ENCODE measurements around the gene PPP3CA. TPM values are rescaled to one million over a fixed set of nuclear protein-coding genes. Genes with fewer than 3 reads are reported as not detected.
A peak's percentile ranks its signal among the peaks of the same experiment; 100 is the strongest.

PPP3CA gene
- total RNA-seq, 2 experiments from 2014 or later = 31.1 to 33.4 TPM

DNA sequence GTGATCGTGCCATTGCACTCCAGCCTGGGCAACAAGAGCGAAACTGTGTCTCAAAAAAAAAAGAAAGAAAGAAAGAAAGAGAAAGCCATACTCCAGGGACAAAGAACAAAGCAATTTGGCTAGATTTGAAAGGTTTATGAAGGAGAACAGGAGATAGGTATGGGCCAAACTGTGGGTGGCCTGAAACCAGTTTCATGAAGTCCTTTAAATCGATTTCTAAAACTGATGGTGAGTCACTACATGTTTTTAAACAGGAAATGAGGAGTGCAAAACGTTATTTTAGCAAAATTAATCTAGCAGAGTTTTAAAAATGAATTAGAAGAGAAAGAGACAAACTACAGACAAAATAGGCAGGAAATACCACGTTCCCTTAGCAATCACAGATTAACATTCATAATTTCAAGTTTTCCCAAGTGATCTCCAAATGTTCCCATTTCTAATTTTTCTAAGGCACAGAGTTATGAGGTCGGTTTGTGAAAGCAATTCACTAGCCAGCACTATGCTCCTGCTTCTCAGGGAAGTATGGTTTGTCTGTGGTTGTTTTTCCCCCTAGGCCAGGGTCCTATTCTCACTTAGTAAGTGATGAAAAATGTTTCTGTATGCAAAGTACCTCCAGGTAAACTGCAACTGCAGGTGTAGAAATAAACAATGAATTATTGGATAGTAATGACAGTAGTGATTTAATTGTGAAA, 190.6 kb downstream of the PPP3CA start:
- peak overlapping the region; percentile 9 for H3K27ac Mint-ChIP-seq
- H3K27me3 Mint-ChIP-seq = no peaks in the 10 kb centered on the region
- no peaks in the 10 kb centered on the region for H3K9me3 Mint-ChIP-seq
- H3K4me1 Mint-ChIP-seq = peaks cover 19% of the 10 kb centered on the region
- H3K4me3 Mint-ChIP-seq = no peak overlapping the region
- ATAC-seq (ENCODE audit: low read depth) (no peak), DNase-seq (no peak)
- POLR2A ChIA-PET = no interaction called here
- H3K36me3 Mint-ChIP-seq = no peaks in the 10 kb centered on the region

- Mint-ChIP-seq H3K4me3 (no peak overlapping the region), H3K9me3 (no peaks in the 10 kb centered on the region), H3K27ac (no peak overlapping the region), H3K36me3 (no peaks in the 10 kb centered on the region), H3K27me3 (no peaks in the 10 kb centered on the region), H3K4me1 (peaks cover 19% of the 10 kb centered on the region)
- POLR2A ChIA-PET = no interaction called here
- no peak for ATAC-seq (ENCODE audit: low read depth)
- no peak for DNase-seq
These were observed 191.4 kb downstream of the PPP3CA start for GRCh38 chr4:101155945-101156344.

GRCh38 chr4:101155368-101155767, 192.0 kb downstream of the PPP3CA start:
- H3K4me1 Mint-ChIP-seq = peaks cover 19% of the 10 kb centered on the region
- H3K27me3 Mint-ChIP-seq = no peaks in the 10 kb centered on the region
- ATAC-seq (ENCODE audit: low read depth) (no peak), DNase-seq (no peak)
- H3K4me3 Mint-ChIP-seq = no peak overlapping the region
- peaks cover 2% of the 10 kb centered on the region for H3K9me3 Mint-ChIP-seq
- H3K27ac Mint-ChIP-seq = no peak overlapping the region
- POLR2A ChIA-PET = no interaction called here
- H3K36me3 Mint-ChIP-seq = no peaks in the 10 kb centered on the region

DNA sequence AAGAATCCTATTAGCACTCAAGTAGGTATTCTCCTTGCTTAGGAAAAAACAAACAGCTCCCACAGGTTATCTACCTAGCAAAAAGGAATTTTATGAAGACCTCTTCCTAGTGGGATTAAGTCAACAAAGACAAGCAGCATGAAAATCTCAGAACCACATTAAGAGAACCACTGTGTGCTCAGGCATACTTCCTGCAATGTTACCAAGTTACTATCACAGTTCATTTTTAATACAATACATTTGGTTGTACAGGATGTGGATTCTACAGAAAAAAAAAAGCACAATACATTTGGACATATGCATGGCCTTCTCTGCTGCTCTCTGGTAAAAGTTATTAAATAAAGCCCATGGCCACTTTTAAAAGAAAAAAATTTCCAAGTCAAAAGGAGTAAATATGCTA, 193.7 kb downstream of the PPP3CA start:
- Mint-ChIP-seq H3K4me3 (no peak overlapping the region), H3K27me3 (no peaks in the 10 kb centered on the region), H3K36me3 (no peaks in the 10 kb centered on the region), H3K4me1 (peaks cover 19% of the 10 kb centered on the region), H3K27ac (no peak overlapping the region), H3K9me3 (peaks cover 2% of the 10 kb centered on the region)
- no peak for ATAC-seq (ENCODE audit: low read depth)
- POLR2A ChIA-PET = no interaction called here
- DNase-seq = no peak

DNA sequence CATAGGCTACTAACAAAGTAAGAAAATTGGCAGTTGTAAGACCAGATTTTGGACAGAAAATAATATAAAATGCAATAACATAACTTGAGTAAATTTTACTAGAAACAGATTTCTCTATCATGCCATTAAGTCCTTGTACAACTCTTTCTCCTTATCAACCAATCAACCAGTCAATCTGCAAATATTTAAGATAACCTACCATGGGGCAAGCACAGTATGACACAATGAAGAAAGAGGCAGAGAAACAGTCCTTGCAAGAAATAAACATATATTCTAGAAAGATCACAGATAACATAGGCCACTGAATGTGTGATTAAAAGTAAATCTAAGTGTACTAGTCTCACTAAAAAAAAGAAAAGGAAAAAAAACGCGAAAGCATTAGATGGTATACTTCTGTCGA, 194.8 kb downstream of the PPP3CA start:
- H3K27ac Mint-ChIP-seq = no peak overlapping the region
- no peaks in the 10 kb centered on the region for H3K27me3 Mint-ChIP-seq
- no peak for DNase-seq
- peaks cover 19% of the 10 kb centered on the region for H3K4me1 Mint-ChIP-seq
- POLR2A ChIA-PET = no interaction called here
- no peak for ATAC-seq (ENCODE audit: low read depth)
- H3K36me3 Mint-ChIP-seq = no peaks in the 10 kb centered on the region
- H3K4me3 Mint-ChIP-seq = no peak overlapping the region
- H3K9me3 Mint-ChIP-seq = peaks cover 2% of the 10 kb centered on the region

DNA sequence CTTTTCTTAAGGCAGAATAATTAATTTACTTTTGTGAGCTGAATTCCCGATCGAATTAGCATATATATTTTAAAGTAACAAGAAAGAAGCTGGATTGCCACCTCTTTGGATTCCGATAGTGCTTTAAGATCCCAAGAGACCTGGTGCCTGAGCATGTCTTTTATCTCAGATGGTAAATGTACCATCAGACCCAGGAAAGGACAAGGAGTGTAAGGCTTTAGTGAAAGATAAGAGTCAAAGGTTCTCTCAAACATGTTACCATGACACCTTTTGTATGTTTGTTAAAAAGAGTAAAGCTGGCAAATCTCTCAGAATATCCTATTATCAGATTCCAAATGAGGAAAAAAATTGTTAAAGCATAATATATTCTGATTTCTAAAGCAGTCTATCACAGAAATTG, 198.8 kb downstream of the PPP3CA start:
- H3K36me3 Mint-ChIP-seq = peaks cover 3% of the 10 kb centered on the region
- peaks cover 4% of the 10 kb centered on the region for H3K9me3 Mint-ChIP-seq
- H3K27ac Mint-ChIP-seq = no peak overlapping the region
- ATAC-seq (ENCODE audit: low read depth) (no peak), DNase-seq (no peak)
- H3K27me3 Mint-ChIP-seq = no peaks in the 10 kb centered on the region
- peaks cover 6% of the 10 kb centered on the region for H3K4me1 Mint-ChIP-seq
- POLR2A ChIA-PET = no interaction called here
- H3K4me3 Mint-ChIP-seq = no peak overlapping the region

DNA sequence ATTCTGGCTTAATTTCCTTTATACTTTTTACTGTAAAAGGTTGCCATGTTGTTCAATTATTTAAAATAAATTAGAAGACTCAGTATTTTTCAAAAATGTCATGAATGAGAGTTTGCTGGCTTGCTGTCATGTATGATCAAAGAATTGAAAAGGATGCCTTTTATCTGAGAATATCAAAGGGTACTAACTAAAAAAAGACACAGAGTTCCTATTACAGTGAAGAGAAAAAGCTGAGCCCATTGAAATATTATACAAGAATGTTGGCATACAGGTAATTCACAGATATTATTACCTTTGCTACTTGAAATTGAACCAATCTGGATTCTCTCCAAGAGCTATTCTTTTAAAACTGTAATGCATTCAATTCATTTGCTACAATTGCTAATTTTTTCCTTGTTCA, 200.0 kb downstream of the PPP3CA start:
- POLR2A ChIA-PET = no interaction called here
- H3K27ac Mint-ChIP-seq = no peak overlapping the region
- no peaks in the 10 kb centered on the region for H3K27me3 Mint-ChIP-seq
- ATAC-seq (ENCODE audit: low read depth) (no peak), DNase-seq (no peak)
- peaks cover 4% of the 10 kb centered on the region for H3K9me3 Mint-ChIP-seq
- peaks cover 3% of the 10 kb centered on the region for H3K36me3 Mint-ChIP-seq
- peaks cover 8% of the 10 kb centered on the region for H3K4me1 Mint-ChIP-seq
- no peak overlapping the region for H3K4me3 Mint-ChIP-seq

- POLR2A ChIA-PET = no interaction called here
- H3K27ac Mint-ChIP-seq = no peak overlapping the region
- H3K4me3 Mint-ChIP-seq = no peak overlapping the region
- no peaks in the 10 kb centered on the region for H3K27me3 Mint-ChIP-seq
- peaks cover 4% of the 10 kb centered on the region for H3K9me3 Mint-ChIP-seq
- peaks cover 7% of the 10 kb centered on the region for H3K36me3 Mint-ChIP-seq
- ATAC-seq (ENCODE audit: low read depth) = no peak
- H3K4me1 Mint-ChIP-seq = peaks cover 10% of the 10 kb centered on the region
- no peak for DNase-seq
These were observed 202.3 kb downstream of the PPP3CA start for GRCh38 chr4:101145021-101145420.

- no peak for DNase-seq
- Mint-ChIP-seq H3K4me1 (peaks cover 9% of the 10 kb centered on the region), H3K36me3 (peaks cover 7% of the 10 kb centered on the region), H3K4me3 (no peak overlapping the region), H3K27me3 (no peaks in the 10 kb centered on the region), H3K9me3 (peaks cover 4% of the 10 kb centered on the region), H3K27ac (no peak overlapping the region)
- POLR2A ChIA-PET = no interaction called here
- ATAC-seq (ENCODE audit: low read depth) = no peak
These were observed 205.1 kb downstream of the PPP3CA start for GRCh38 chr4:101142259-101142658.

DNA sequence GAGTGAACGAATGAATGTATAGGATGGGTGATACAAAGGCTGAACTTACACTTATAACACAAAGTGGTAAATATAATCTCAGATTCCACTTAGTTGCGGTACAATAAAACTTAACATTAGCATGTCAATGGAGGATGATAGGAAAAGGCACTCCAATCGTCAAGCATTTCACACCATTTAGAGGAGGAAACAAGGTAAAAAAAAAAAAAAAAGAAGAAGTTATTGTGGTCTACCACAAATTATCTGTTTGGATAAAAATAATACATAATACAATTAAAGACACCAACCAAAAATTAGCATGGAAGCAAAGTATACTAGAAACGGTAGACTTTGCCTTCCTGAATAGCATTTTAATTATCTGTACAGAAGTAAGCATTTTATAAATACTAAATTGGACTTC, 205.5 kb downstream of the PPP3CA start:
- DNase-seq (no peak), ATAC-seq (ENCODE audit: low read depth) (no peak)
- POLR2A ChIA-PET = no interaction called here
- H3K9me3 Mint-ChIP-seq = peaks cover 5% of the 10 kb centered on the region
- H3K4me3 Mint-ChIP-seq = no peak overlapping the region
- H3K4me1 Mint-ChIP-seq = peaks cover 9% of the 10 kb centered on the region
- peaks cover 7% of the 10 kb centered on the region for H3K36me3 Mint-ChIP-seq
- no peak overlapping the region for H3K27ac Mint-ChIP-seq
- no peaks in the 10 kb centered on the region for H3K27me3 Mint-ChIP-seq

GRCh38 chr4:101141230-101141629, 206.1 kb downstream of the PPP3CA start:
- H3K4me3 Mint-ChIP-seq = no peak overlapping the region
- POLR2A ChIA-PET = no interaction called here
- H3K27ac Mint-ChIP-seq = no peak overlapping the region
- H3K4me1 Mint-ChIP-seq = peaks cover 9% of the 10 kb centered on the region
- no peak for DNase-seq
- no peaks in the 10 kb centered on the region for H3K27me3 Mint-ChIP-seq
- no peak for ATAC-seq (ENCODE audit: low read depth)
- H3K9me3 Mint-ChIP-seq = peaks cover 5% of the 10 kb centered on the region
- peaks cover 7% of the 10 kb centered on the region for H3K36me3 Mint-ChIP-seq

DNA sequence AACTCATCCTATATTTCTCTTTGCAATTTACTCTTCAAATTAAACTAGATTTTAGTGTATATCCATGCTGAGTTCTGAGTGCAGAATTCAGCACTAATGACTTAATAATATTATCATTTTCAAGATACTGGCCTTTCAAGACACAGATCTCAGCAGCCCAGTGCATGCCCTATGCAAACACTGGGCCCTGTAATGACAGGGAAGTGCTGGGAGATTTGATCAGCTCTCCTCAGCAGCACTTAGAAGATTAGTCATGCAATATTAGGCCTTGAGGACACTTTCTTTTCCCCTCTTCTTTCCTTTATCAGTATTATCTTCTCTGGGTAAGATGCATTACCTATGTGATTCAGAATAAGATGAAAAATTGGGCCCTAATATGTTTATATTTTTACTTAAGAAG, 207.1 kb downstream of the PPP3CA start:
- H3K9me3 Mint-ChIP-seq = peaks cover 3% of the 10 kb centered on the region
- POLR2A ChIA-PET = no interaction called here

GRCh38 chr4:101136373-101137370, 210.7 kb downstream of the PPP3CA start:
- H3K27ac Mint-ChIP-seq = no peak overlapping the region
- DNase-seq (no peak), ATAC-seq (ENCODE audit: low read depth) (no peak)
- H3K9me3 Mint-ChIP-seq = peaks cover 11% of the 10 kb centered on the region
- no peaks in the 10 kb centered on the region for H3K27me3 Mint-ChIP-seq
- peaks cover 16% of the 10 kb centered on the region for H3K36me3 Mint-ChIP-seq
- POLR2A ChIA-PET = no interaction called here
- peaks cover 11% of the 10 kb centered on the region for H3K4me1 Mint-ChIP-seq
- no peak overlapping the region for H3K4me3 Mint-ChIP-seq

More for the DNA sequence above, 207.1 kb downstream of the PPP3CA start:
- Mint-ChIP-seq H3K36me3 (peaks cover 6% of the 10 kb centered on the region), H3K4me1 (peaks cover 14% of the 10 kb centered on the region), H3K27ac (no peak overlapping the region), H3K4me3 (no peak overlapping the region), H3K27me3 (no peaks in the 10 kb centered on the region)
- DNase-seq (no peak), ATAC-seq (ENCODE audit: low read depth) (no peak)

Measured in activated naive CD8-positive, alpha-beta T cell treated with anti-CD3 and anti-CD28 coated beads, Interleukin-2, amount 10 ng/mL, durations not matched to agents 7 days and 5 days (primary cell).